GM19455 (cell line): ENCODE data around the gene SIL1.

Source experiments
- ATAC-seq: cut with Tn5 transposase; IDR thresholded peaks from one replicate; pipeline ENCODE4 v1.9.1; 2021; ENCODE audit not compliant: unreplicated experiment

The SIL1 gene

GRCh38 chr5:138964647-138965201 lies 233.4 kb downstream of the SIL1 start:
- no peak for ATAC-seq

GRCh38 chr5:138963763-138964371 lies 234.3 kb downstream of the SIL1 start:
- no peak for ATAC-seq

- ATAC-seq = no peak
These were observed 235.4 kb downstream of the SIL1 start for GRCh38 chr5:138962614-138963370.

GRCh38 chr5:138961729-138962128 lies 236.4 kb downstream of the SIL1 start:
- ATAC-seq = no peak

DNA sequence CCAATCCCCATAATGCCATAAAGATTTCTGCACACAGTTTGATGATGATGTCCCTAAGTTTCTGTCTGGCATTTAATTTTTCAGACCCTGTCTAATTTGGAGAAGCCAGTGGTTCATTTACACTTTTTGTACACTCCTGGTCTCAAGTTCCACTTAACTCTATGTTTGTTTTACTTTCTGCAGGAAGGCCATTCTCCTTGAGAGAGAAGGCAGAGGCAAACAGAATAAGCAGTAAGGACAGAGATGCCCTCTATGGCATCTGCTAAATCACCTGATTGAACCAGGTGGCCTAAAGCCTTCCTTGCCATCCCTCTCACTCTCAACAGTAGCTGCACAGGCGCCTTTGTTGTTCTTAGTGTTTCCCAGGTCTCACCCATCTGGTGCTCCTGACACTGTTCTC lies 236.9 kb downstream of the SIL1 start:
- ATAC-seq = no peak

GRCh38 chr5:138960145-138960692 lies 237.9 kb downstream of the SIL1 start:
- no peak for ATAC-seq

GRCh38 chr5:138956801-138957200 lies 241.4 kb downstream of the SIL1 start:
- ATAC-seq = no peak

GRCh38 chr5:138955671-138956295 lies 242.4 kb downstream of the SIL1 start:
- no peak for ATAC-seq

GRCh38 chr5:138955013-138955660 lies 243.0 kb downstream of the SIL1 start:
- ATAC-seq = no peak

GRCh38 chr5:138954257-138955012 lies 243.7 kb downstream of the SIL1 start:
- ATAC-seq = no peak

- no peak for ATAC-seq
These were observed 244.5 kb downstream of the SIL1 start for GRCh38 chr5:138953387-138954256.

DNA sequence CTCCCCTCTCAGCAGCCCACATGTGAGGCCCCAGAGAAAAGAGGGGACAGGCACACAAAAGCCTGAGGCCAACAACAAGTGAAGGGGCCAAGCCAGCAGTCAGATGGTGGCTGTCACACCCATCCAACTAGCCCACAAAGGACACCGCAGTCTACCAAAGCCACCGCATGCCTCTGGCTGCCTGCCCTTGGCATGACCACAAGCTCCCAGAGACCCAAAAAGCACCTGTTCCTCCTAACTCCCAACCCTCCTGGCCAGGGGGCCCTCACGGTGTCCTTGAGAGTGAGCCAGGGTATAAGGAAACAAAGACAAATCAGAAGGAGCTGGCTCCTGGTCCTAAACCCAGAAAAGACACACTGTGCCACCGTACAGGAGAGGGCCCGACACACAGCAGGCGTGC lies 245.2 kb downstream of the SIL1 start:
- no peak for ATAC-seq

- no peak for ATAC-seq
These were observed 246.0 kb downstream of the SIL1 start for GRCh38 chr5:138951986-138952735.

DNA sequence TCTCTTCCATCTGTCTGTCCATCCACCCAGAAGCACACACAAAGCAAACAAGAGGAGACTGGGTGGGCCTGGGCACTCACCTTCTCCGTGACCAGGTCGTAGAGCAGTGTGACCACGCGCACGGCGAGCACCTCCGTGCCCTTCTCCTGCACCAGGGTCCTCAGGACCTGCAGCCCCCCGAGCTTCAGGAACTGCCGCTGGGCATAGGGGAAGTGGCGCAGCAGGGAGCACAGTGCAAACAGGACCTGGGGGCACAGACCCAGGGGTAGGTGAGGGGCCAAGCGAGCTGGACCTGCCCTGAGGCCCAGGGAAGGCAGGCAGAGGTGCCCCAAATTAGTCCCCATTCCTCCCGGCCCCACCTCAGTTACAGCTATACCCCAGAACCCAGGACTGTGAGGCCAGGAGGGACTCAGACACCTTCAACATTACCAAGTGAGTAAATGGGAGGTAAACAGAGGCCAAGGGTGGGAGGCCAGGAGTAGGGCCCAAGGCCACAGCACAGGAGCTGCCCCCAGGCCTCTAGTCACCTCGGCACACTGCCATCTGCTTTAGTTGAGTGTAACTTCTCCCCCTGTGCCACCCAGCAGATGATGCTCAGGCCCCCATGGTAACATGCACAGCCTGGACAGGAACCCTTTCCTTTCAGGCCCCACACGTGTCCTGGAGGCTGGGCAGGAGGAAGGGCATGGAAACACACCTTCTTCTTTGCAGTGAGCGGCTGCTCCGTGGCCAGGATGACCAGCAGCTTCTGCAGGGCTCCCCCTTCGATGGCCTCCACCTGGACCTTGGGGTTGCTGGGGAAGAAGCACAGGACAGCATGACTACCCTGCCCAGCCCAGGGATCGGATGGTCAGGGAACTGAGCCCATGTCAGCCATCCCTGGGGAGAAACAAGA lies 246.8 kb downstream of the SIL1 start:
- no peak for ATAC-seq

DNA sequence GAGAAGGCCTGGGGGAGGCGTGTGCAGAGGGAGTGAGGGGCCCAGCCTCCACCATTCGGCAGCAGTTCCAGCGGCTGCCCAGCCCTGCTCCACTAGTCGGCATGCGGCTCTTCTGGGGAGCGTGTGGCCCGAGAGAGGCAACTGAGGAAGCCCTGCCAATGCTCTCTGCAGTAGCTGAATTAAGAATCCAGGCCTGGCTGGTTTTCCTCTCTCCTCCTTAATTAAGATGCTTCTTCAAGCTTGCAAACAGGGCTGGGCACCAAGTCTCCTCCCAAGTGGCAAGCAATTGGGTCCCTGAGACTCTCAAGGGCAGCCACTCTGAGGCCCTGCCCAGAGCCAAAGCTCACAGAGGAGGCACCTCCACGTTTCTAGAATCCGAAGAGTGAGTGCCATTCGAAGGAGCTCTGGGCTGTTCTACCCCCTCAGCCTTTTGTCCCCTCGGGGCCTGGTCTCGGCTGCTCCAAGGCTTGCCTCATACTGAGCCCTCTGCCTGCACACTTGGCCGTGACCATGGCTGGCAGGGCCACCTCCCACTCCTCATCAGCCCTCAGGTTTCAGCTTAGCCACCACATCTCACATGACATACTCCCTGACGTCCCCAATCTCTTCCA lies 247.6 kb downstream of the SIL1 start:
- ATAC-seq = no peak

GRCh38 chr5:138949988-138950387 lies 248.2 kb downstream of the SIL1 start:
- no peak for ATAC-seq

- no peak for ATAC-seq
These were observed 249.0 kb downstream of the SIL1 start for GRCh38 chr5:138949223-138949574.
